MG63 (cell line): ENCODE measurements around the gene CD9. TPM values are rescaled to one million over a fixed set of nuclear protein-coding genes. Genes with fewer than 3 reads are reported as not detected.

Experiments
- DNase-seq: peaks from one replicate; pipeline ENCODE4 v3.0.0-alpha.2; 2020
- H3K27me3 ChIP-seq: fragments of 250-450 bp; sonication (Bioruptor Pico); 2 replicates; pipeline ENCODE4 v1.5.1; 2020; ENCODE audit warnings: mild to moderate bottlenecking, moderate library complexity
- H3K36me3 ChIP-seq: fragments of 250-450 bp; sonication (Bioruptor Pico); 2 replicates; pipeline ENCODE4 v1.5.1; 2020; ENCODE audit warnings: mild to moderate bottlenecking, moderate library complexity
- H3K4me3 ChIP-seq: fragments of 250-450 bp; sonication (Bioruptor Pico); 2 replicates; pipeline ENCODE4 v1.5.1; 2020; ENCODE audit warnings: mild to moderate bottlenecking, moderate library complexity
- H3K9me3 ChIP-seq: fragments of 250-450 bp; sonication (Bioruptor Pico); 2 replicates; pipeline ENCODE4 v1.5.1; 2020; ENCODE audit warnings: mild to moderate bottlenecking, moderate library complexity
- total RNA-seq: library from RNA; depleted of rRNA; stranded (reverse); fragments of >200 nt; shearing (Covaris generic); gene quantifications from 2 replicates; pipeline ENCODE4 v1.2.3, GENCODE V29; 2014; ENCODE audit warnings: low replicate concordance

CD9 gene
- total RNA-seq, 1 experiment from 2014 or later = 98.2 TPM

DNA sequence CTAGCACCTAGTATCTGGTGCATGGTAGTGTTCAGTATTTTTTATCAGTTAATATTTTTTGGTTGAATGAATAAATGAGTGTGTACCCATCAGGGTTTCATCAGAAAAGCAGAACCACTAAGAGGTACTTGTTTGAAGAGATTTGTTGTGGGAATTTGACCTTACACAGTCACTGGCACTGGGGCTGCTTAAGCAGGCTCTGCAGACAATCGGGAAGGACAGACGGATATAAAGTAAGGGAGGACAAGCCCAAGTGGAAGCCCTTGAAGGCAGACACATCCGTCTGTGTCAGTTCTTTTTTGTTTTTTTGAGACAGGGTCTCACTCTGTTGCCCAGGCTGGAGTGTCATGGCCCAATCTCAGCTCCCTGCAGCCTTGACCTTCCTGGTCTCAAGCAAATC is 38.7 kb downstream of the CD9 start:
- peaks cover 31% of the 10 kb centered on the region for H3K36me3 ChIP-seq
- no peaks in the 10 kb centered on the region for H3K27me3 ChIP-seq
- DNase-seq = no peak
- no peak overlapping the region for H3K4me3 ChIP-seq
- no peaks in the 10 kb centered on the region for H3K9me3 ChIP-seq

GRCh38 chr12:6241495-6241894 is 41.3 kb downstream of the CD9 start:
- DNase-seq = no peak
- no peaks in the 10 kb centered on the region for H3K27me3 ChIP-seq
- H3K36me3 ChIP-seq = peaks cover 11% of the 10 kb centered on the region
- H3K9me3 ChIP-seq = no peaks in the 10 kb centered on the region
- H3K4me3 ChIP-seq = no peak overlapping the region

GRCh38 chr12:6249580-6249979 is 49.4 kb downstream of the CD9 start:
- DNase-seq = no peak
- H3K4me3 ChIP-seq = no peak overlapping the region
- H3K27me3 ChIP-seq = peaks cover 3% of the 10 kb centered on the region
- H3K36me3 ChIP-seq = no peaks in the 10 kb centered on the region
- H3K9me3 ChIP-seq = no peaks in the 10 kb centered on the region

DNA sequence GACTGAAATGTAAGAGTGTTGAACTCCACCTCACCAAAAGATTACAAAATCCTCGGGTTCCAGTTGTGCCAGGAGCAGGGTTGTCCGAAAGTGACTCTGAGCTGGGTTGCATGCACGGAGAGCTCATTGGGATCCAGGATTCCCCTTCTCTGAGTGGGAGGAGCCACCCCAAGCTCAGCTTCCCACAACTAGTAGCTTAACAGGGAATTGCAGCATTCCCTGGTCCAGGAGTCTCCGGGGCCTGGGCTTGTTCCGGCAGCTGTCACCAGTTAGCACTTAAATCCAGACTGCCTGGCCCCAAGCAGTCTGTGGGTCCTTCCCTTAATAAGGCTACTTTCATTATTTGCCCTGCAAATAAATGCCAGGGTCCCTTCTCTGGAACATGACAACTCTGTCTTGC is 50.1 kb downstream of the CD9 start:
- Histone ChIP-seq H3K4me3 (no peak overlapping the region), H3K9me3 (no peaks in the 10 kb centered on the region), H3K36me3 (no peaks in the 10 kb centered on the region), H3K27me3 (peaks cover 3% of the 10 kb centered on the region)
- no peak for DNase-seq

DNA sequence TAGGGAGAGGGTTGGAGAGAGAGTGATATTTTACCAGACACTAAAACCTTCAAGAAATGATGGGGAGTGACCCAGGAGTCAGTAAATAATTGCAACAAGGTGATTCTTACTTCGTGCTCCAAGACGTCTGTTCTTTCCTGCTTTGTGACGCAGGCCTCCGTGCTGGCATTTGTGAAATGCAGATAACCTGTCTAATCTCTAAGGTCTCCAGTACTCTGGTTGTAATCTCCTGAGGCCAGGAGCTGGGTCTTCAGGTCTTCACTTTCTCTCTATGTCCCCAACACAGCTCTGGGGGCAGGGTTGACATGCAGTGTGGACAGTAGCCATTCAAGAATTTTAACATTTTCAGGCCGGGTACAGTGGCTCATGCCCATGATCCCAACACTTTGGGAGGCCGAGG is 53.1 kb downstream of the CD9 start:
- Histone ChIP-seq H3K27me3 (peaks cover 3% of the 10 kb centered on the region), H3K9me3 (peaks cover 5% of the 10 kb centered on the region), H3K4me3 (no peak overlapping the region), H3K36me3 (no peaks in the 10 kb centered on the region)
- DNase-seq = no peak

DNA sequence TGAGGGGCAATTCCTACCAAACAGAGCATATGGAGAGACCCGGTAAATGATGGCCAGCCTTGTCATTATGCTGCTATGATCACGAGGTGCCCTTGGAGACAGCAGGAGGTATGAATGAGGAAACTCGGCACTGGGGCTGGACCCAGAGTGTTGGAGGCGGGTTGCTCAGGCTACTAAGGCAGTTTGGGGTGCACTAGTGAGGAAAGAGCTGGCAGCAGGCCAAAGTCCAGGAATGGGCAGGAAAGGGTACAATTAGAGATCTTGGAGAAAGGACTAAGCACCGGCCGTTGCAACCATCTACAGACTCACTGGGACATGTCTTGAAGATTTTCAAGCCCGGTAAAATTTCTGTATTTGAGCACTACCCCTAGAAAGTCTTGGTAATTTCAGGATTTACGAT is 54.3 kb downstream of the CD9 start:
- Histone ChIP-seq H3K4me3 (no peak overlapping the region), H3K27me3 (no peaks in the 10 kb centered on the region), H3K9me3 (peaks cover 9% of the 10 kb centered on the region), H3K36me3 (no peaks in the 10 kb centered on the region)
- no peak for DNase-seq

- Histone ChIP-seq H3K36me3 (no peaks in the 10 kb centered on the region), H3K27me3 (no peaks in the 10 kb centered on the region), H3K4me3 (no peak overlapping the region), H3K9me3 (peaks cover 9% of the 10 kb centered on the region)
- no peak for DNase-seq
These were observed 56.8 kb downstream of the CD9 start for GRCh38 chr12:6257007-6257406.

DNA sequence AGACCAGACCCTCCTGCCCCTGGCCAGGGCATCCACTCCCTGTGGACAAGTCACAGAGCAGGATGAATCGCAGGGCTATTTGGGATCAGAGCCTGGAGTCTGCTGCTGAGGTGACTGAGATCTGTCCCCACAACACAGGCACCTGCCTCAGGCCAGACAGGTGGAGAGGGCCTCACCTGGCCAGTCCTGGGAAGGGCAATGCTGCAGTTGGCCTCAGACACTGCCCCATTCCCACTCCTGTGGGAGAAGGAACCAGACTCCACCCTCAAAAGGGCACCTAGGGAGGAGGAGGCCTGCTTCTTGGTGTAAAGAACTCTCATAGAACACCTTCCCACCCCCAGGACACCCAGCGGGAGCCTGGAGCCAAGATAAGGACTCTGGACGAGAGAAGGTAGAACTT is 62.0 kb downstream of the CD9 start:
- peaks cover 9% of the 10 kb centered on the region for H3K9me3 ChIP-seq
- H3K4me3 ChIP-seq = no peak overlapping the region
- no peaks in the 10 kb centered on the region for H3K27me3 ChIP-seq
- DNase-seq = no peak
- H3K36me3 ChIP-seq = no peaks in the 10 kb centered on the region

DNA sequence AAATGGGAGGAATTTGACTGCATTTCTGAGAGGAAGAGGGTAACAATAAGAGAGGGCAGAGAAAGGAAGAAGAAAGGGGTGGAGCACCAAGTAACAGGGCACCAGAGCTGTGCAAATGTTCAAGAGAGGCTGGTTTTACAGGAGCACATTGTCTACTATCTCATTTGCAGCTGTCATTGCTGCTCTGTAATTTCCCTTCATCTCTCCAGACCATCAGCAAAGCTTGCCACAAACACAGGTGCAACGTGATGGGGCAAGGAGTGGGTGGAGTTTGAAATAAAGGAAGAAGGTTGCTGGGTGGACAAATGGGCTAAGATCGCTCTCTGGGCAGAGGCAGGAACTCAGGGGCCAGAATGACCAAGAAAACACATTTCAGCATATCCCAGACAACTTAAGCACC is 62.4 kb downstream of the CD9 start:
- no peak for DNase-seq
- Histone ChIP-seq H3K9me3 (peaks cover 9% of the 10 kb centered on the region), H3K36me3 (no peaks in the 10 kb centered on the region), H3K4me3 (no peak overlapping the region), H3K27me3 (no peaks in the 10 kb centered on the region)

DNA sequence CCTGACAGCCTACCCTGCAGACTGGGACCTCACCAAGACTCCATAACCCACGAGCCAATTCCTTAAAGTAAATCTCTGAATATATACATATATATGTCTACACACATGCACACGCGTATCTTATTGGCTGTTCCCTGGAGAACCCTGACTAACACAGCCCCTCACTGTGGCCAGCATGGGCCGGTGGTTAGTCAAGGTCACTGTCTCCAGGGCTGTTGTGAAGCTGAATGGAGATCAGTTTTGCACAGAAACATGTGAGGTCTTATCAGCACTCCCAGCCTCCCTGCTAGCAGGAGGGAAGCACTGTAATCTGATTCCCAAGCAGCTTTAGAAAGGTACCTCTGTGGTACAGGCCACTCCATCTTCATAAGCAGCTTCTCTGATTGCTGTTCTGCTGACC is 63.7 kb downstream of the CD9 start:
- H3K36me3 ChIP-seq = no peaks in the 10 kb centered on the region
- no peaks in the 10 kb centered on the region for H3K27me3 ChIP-seq
- H3K9me3 ChIP-seq = no peaks in the 10 kb centered on the region; the same call in none of the 2 replicates
- no peak overlapping the region for H3K4me3 ChIP-seq
- DNase-seq = no peak

GRCh38 chr12:6264402-6265037 is 64.3 kb downstream of the CD9 start:
- Histone ChIP-seq H3K27me3 (no peaks in the 10 kb centered on the region), H3K36me3 (no peaks in the 10 kb centered on the region), H3K4me3 (no peak overlapping the region), H3K9me3 (no peaks in the 10 kb centered on the region)
- DNase-seq = no peak

DNA sequence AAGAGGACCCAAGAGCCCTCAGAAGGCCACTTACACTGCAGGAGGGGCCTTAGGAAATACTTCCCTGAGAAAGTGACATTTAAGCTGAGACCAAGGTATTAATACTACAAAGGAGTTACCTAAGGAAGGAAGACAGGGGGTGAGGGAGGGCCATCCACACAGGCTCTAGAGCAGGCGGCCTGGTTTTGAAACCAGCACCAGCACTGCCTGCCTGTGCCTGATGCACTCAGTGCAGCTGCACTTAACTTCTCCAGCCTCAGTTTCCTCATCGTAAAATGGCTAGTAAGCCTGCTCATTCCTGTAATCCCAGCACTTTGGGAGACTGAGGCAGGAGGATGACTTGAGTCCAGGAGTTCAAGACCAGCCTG is 64.8 kb downstream of the CD9 start:
- no peak for DNase-seq
- H3K4me3 ChIP-seq = no peak overlapping the region
- no peaks in the 10 kb centered on the region for H3K36me3 ChIP-seq

GRCh38 chr12:6266541-6266966 is 66.4 kb downstream of the CD9 start:
- no peak overlapping the region for H3K4me3 ChIP-seq
- H3K9me3 ChIP-seq = no peaks in the 10 kb centered on the region
- no peaks in the 10 kb centered on the region for H3K27me3 ChIP-seq
- no peak for DNase-seq
- no peaks in the 10 kb centered on the region for H3K36me3 ChIP-seq

More for the DNA sequence above, 64.8 kb downstream of the CD9 start:
- no peaks in the 10 kb centered on the region for H3K27me3 ChIP-seq
- no peaks in the 10 kb centered on the region for H3K9me3 ChIP-seq

DNA sequence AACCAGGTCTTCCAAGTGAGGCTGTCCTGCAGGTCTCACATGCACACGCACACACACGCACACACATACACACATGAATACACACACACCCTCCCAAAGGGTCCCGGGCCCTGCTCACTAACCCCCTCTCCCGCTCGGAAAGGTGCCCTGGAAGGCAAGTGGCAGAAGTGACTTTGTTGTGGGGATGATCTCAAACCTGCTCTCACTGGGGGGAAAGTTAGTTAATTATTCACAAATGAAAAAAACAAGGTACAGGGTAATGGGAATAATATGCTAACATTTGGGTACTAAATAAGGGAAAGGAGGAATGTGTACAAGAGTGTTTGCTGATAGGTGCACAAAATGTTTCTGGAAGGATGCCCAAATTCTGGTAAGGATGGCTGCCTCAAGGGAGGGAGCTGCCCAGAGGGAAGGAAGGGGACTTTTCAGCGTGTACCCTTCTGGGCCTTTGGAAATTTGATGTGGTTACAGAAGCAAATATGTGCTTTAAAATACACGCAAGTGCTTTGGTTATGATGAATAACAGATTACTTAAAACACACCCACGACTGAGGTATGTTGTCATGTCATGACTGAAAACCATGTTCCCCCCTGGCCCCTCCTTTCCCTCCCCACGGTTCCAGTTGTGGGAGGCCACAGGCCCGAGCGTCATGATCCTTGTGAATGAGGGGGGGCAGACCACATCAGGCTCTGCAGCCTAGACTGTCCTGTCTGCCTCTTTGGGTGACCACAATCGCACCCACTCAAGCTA is 66.9 kb downstream of the CD9 start:
- Histone ChIP-seq H3K9me3 (no peaks in the 10 kb centered on the region), H3K36me3 (no peaks in the 10 kb centered on the region), H3K27me3 (no peaks in the 10 kb centered on the region), H3K4me3 (no peak overlapping the region)
- DNase-seq = no peak

DNA sequence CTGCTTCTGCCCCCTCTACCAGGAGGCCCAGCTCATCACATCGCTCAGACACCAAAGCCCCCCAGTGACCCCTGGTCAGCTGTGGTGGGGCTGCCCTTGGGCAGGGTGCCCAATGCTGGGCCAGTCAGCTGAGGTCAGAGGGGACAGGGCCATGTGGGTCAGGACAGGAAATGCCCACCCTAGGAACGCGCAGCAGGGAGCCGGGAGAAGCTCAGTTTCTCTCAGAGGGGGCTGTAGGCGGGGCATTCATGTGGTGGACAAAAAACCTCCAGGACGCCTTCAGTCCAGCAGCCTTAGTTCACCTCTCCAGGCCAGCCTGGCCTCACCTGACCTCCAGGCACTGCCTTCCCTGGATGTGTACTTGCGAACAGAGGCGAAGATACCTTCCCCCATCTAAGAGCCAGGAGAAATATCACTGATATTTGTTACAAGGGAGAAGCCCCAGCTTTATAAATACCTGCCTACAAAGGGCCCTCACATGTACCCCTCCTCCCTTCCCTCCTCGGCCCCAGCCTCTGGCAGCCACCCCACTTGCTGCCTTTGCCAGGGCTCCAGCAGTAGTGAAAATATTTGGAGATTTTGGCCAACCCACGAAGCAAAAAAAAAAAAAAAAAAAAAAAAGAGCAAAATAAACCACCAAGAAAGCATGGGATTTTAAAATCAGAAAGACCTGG is 68.4 kb downstream of the CD9 start:
- H3K9me3 ChIP-seq = no peaks in the 10 kb centered on the region
- no peaks in the 10 kb centered on the region for H3K36me3 ChIP-seq
- H3K4me3 ChIP-seq = no peak overlapping the region
- DNase-seq = peak; percentile 19
- H3K27me3 ChIP-seq = no peaks in the 10 kb centered on the region

GRCh38 chr12:6269986-6270385 is 69.8 kb downstream of the CD9 start:
- Histone ChIP-seq H3K9me3 (no peaks in the 10 kb centered on the region), H3K27me3 (no peaks in the 10 kb centered on the region), H3K4me3 (no peak overlapping the region), H3K36me3 (no peaks in the 10 kb centered on the region)
- no peak for DNase-seq

- no peaks in the 10 kb centered on the region for H3K36me3 ChIP-seq
- no peak overlapping the region for H3K4me3 ChIP-seq
- no peak for DNase-seq
- no peaks in the 10 kb centered on the region for H3K27me3 ChIP-seq
- H3K9me3 ChIP-seq = no peaks in the 10 kb centered on the region
These were observed 71.1 kb downstream of the CD9 start for GRCh38 chr12:6271281-6271680.
